Measurements from ENCODE around the gene GNAT2.

Gene GNAT2

GRCh38 chr1:109627692-109628399 is 8.4 kb upstream of the GNAT2 start:
- DNase-seq (ENCODE audit: low read depth), result no peak

DNA sequence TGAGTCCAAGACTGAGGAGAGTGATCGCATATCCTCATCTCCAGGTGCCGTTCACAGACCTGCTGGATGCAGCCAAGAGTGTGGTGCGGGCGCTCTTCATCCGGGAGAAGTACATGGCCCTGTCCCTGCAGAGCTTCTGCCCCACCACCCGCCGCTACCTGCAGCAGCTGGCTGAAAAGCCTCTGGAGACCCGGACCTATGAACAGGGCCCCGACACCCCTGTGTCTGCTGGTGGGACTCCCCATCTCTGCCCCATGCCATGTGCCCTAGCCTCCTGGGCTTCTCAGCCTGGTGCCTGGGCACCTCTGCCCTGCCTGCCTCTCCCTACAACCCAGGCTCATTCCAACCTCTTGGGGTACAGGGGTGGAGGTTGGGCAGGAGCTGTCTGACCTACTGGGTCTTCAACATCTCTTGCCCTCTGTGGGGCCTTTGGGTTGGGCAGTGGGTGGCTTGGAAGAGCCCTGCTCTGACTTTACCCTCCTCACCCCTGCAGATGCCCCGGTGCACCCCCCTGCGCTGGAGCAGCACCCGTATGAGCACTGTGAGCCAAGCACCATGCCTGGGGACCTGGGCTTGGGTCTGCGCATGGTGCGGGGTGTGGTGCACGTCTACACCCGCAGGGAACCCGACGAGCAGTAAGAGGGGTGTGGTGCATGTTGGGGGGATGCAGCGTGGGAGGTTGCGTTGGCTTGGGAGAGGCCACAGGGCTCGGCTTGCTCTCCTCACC is 7.4 kb upstream of the GNAT2 start:
- no peak for DNase-seq (ENCODE audit: low read depth)

- DNase-seq (ENCODE audit: low read depth), result no peak
These were observed 6.5 kb upstream of the GNAT2 start for GRCh38 chr1:109625601-109626560.

DNA sequence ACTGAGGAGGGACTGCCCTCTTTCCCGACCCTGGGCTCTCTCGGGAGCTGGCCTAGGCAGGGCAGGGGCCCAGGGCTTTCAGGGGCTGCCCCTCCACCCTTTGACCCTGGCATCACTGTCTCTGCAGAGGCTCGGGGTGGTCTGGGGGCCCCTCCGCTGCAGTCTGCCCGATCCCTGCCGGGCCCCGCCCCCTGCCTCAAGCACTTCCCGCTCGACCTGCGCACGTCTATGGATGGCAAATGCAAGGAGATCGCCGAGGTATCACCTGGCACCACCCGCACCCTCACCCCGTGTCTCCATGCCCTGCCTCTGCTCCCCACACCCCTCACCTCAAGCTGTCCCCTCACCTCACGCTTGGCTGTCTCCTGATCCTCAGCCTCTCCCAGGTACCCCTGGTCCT is 5.8 kb upstream of the GNAT2 start:
- DNase-seq (ENCODE audit: low read depth), result no peak

DNA sequence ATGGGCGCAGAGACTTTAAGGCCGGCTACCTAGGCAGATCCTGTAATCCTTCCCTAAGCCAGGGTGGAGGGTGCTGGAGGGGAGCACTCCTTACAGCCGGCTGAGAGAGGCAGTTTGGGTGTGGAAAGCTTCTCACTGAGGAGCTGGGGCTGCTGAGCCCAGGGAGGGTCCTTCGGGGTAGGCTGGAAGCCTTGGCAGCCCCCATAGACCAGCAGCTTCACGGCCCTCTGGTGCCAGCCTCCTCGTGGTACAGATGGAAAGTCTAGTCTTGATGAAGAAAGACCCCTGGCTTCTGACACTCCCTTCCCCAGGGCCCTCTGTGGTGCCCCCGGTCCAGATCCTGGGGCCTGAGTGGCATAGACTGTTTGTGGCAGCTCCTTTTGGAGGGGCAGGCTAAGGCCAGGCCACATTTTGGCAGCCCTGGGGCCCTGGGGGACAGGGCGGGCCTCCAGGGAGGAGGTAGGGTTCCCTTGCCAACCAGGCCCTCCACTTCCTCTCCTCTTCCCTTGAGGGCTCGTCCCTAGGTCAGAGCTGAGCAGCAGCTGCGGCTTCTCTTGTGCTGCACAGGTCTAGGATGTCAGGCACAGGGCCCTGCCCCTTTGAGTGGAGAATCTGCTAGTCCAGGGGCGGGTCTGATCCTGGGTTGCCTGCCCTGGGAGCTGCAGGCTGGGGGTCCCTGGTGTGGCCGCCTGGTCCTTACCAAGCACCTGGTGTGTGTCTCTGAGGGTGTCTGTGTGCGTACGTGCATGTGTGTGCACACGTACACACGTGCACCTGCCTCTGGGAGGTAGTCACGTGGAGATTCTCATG is 5.0 kb upstream of the GNAT2 start:
- DNase-seq (ENCODE audit: low read depth), result no peak

DNA sequence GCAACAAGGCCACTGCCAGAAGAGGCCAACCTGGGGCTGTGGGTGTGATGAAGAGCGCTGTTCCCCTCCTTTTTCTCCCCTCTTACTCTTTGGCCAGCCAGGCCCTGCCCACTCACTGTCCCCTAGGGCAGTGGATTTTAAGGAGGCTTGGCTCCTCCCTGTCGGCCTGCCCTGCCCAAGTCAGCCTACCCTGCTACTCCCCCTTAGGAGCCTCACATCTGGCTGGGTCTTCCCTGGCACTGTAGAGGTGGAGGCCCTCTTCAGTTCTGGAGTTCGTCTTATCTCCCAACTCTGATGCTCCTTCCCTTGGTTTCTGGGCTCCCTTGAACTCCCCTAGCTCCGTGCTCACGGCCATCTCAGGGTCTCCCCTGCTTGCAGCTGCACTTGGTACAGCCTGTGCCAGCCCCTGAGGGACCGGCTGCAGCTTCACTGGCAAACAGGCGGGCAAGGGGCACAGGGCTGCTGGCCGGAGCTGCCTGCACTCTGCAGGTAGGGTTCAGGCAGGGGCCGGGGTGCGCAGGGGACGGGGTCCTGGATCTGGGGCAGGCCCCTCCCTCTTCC is 4.3 kb upstream of the GNAT2 start:
- no peak for DNase-seq (ENCODE audit: low read depth)

DNA sequence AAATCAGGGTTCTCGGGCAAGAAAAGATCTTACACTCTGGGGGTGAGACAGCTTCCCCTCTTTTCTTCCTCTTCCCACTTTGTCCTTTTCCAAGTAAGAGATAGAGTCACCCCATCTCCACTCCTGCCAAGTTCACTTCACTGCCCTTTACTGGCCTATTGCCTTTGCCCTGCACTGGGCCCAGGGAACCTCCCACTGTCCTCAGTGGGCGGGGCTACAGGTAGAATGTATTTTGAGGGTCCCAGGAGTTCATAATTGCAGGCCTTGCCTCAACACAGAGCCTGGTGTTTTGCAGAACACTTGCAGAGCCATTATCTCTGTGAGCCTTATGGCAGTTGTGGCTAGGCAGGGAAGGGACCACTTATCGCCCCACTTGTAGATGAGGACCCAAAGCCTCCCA is 3.5 kb upstream of the GNAT2 start:
- DNase-seq (ENCODE audit: low read depth), result no peak

DNA sequence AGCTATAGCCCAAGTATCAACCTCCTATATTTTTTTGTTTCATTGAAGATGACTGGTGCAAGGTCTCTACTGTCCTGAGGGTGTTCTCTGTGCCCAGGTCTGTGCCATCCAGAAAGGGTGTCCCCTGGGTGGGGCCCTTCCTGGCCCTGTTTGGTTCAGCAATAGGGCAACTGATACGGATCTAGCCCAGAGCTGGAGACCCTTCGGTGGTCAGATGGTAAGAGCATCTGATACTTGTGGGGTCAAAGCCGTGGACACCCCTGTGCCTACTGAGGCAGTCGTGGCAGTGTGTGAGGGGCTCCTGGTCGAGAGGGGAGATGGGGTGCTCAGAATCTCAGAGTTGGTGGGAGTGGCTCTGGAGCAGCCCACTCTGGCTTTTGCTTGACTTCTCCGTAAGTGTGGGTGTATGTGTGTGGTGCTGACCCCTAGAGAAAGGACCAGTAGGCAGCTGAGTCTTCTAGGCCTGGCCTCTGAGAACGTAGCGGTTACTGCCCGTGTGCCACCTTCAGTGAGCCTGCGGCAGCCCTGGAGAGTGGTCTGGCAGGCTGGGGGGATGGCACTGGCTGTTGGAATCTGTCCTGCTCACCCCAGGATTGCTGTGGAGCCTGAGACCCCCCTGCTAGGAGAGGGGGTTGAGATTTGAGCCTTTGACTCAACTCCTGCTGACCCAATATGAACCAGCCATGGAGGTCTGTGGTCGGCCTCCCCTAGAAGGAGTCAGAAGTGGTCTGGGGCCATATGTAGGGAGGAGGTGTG is 2.9 kb upstream of the GNAT2 start:
- DNase-seq (ENCODE audit: low read depth), result no peak

GRCh38 chr1:109621379-109622136 is 2.1 kb upstream of the GNAT2 start:
- DNase-seq (ENCODE audit: low read depth), result no peak

DNA sequence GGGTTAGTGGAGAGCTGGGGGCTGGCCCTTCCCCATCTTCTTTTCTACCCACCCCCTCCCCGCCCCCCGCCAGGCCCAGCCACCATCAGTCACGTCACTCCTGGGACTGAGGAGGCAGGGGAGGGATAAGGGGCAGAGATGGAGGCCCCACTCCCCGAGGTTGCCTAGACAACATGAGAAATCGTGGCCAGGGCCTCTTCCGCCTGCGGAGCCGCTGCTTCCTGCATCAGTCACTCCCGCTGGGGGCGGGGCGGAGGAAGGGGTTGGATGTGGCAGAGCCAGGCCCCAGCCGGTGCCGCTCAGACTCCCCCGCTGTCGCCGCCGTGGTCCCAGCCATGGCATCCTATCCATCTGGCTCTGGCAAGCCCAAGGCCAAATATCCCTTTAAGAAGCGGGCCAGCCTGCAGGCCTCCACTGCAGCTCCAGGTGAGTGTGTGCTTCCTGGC is 1.4 kb upstream of the GNAT2 start:
- peak; percentile 95 for DNase-seq (ENCODE audit: low read depth)

DNA sequence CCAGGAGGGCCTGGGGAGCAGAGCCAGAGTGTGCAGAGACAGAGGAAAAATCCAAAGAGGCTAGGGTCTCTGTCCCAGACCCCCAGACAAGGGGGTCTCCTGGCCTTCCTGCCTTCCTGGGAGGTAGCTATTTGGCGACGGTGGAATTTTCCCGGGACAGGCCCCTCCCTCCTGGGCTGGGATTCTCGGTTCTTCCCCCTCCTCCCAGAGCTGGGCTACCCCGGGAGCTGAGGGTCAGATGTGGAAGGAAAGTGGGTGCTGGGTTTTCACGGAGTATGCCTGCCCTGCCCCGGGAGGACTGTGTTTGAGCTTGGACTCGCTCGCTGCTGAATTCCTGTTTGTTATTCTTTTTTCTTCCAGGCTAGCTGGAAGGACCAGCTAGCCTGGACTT is 980 bp upstream of the GNAT2 start:
- no peak for DNase-seq (ENCODE audit: low read depth)

DNA sequence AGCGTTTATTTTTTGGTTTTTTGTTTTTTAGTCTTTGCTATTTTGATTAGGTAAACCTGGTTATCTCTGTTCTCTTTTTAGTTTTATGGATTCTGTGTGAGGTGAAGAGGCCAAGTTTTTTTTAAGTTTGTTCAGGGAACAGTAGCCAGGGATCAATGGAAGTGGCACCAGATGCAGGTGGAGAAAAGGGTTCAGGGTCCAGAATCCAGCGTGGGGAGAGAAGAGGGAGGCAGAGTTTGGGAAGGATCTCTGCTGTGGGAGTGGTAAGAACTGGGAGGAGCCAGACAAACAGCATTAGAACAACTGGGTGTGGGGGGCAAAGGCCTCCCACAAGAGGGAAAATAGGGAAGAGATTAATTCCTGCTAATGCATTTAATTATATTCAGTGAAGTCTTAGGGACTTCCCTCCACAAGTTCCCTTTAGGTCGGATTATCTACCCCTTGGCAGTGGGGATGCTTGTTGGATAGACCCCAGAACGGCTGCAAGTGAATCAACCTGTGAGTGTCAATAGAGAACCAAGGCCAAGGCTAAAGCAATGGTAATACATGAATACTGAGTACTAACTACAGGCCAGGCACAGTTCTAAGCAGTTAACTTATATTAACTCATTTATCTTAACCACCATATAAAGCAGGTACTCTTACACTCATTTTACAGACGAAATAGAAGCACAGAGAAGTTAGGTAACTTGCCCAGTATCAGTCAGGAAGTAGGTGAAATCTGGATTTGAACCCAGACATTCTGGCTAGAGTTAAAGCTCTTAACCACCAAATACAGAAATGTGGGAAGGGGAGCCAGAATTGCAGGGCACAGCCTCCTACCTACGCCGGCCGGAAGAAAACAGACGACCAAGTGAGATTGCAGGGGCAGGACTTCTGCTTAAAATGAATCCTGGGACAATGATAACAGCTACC is 498 bp downstream of the GNAT2 start:
- no peak for DNase-seq (ENCODE audit: low read depth)

DNA sequence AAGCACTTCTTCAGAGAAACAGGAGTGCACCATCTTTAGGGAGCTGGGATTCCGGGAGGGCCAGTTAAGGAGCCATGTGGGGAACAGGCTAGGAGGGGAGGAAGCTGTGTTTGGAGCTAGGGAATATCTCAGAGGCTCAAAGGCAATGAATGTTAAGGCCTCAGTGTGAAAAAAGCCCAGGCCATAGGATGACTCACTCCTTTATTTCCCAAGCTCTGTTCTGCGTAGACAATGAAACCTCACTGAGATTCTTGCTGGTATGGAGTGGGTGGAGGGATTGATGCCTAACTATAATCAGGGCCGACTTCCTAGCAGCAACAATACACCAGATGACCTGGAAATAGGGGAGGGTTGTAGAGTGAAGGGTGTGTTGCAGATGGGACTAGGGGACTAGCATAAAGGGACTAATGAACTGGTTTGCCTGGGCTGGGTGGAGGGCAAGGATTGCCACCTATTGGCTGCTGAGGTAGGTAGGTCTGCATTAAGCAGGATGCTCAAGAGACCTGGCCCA is 2.1 kb downstream of the GNAT2 start:
- DNase-seq (ENCODE audit: low read depth), result no peak

- DNase-seq (ENCODE audit: low read depth), result no peak
These were observed 3.0 kb downstream of the GNAT2 start for GRCh38 chr1:109616391-109616790.

- DNase-seq (ENCODE audit: low read depth), result no peak
These were observed 3.5 kb downstream of the GNAT2 start for GRCh38 chr1:109615879-109616278.

GRCh38 chr1:109613361-109614147 is 5.9 kb downstream of the GNAT2 start:
- DNase-seq (ENCODE audit: low read depth), result no peak

- DNase-seq (ENCODE audit: low read depth), result no peak
These were observed 8.0 kb downstream of the GNAT2 start for GRCh38 chr1:109611308-109611990.
